NCI-H187 treated with DMSO at 0.1 percent for 48 hours (cell line): ENCODE data around the gene FADS2.

Experiments used
- DNase-seq: peaks from one replicate; lab custom pipeline; 2025; lab: John Stamatoyannopoulos, UW

Gene FADS2

DNA sequence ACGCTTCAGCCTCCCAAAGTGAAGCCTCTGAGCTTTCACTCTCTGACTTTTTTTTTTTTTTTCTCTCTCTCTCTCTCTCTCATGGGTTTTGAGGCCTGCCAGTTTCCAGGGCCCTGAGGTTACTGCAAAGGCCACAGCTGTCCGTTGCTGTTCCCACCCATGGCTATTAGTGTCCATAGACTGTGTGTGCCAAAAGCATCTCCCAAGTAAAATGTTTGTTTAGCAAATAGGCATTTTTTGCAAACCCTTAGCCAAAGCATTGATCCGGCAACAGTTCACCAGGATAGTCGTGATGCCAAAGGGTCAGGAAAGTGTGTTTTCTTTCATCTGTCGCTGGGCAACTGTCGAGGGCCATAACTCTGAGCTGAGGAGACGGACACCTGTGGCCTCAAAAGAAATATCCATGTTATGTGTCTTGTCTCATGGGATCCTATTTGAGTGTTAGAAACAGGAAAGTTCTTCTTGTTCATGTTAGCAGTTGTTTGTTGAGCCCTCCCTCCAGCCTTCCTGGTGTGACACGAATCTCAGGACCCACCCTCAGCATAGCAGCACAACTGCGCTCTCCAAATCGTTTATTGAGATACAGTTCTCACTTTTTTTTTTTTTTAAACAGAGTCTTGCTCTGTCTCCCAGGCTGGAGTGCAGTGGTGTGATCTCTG lies 18.4 kb downstream of the FADS2 start:
- no peak for DNase-seq

DNA sequence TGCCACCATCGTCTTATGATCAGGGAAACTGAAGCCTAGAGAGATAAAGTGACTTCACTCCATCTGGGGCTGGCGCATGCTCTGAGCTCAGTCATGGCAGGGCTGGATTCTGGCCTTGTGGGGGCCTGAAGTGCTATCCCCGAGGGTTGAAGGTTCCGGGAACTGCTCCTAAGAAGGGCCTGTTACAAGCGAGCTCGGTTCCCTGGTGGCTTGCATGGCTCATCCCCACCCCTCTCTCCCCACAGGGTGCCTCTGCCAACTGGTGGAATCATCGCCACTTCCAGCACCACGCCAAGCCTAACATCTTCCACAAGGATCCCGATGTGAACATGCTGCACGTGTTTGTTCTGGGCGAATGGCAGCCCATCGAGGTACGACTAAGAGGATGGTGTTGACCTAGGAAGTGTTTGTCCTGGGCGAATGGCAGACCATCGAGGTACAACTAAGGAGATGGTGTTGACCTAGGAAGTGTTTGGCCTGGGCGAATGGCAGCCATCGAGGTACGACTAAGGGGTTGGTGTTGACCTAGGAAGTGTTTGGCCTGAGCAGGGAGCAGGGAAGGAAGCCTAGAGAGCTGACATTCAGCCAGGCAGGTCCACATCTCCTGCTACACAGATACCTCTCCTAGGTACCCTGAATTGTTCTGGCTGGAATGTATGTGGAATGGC lies 19.9 kb downstream of the FADS2 start:
- no peak for DNase-seq

DNA sequence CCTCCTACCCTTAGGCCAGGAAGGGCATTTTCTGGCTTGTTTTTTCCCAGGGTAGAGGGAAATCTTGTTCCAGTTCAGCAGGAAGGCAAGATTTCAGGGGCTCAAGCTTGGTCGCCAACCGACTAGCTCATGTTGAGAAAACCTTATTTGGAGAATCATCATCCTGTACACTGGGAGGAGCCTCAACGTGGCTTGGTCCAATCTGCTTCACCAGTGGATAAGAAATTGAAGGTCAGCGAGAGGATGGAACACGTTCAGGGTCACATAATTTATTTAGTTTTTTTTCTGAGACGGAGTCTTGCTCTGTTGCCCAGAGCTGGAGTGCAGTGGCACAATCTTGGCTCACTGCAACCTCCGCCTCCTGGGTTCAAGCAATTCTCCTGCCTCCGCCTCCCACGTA lies 20.5 kb downstream of the FADS2 start:
- DNase-seq: no peak

DNA sequence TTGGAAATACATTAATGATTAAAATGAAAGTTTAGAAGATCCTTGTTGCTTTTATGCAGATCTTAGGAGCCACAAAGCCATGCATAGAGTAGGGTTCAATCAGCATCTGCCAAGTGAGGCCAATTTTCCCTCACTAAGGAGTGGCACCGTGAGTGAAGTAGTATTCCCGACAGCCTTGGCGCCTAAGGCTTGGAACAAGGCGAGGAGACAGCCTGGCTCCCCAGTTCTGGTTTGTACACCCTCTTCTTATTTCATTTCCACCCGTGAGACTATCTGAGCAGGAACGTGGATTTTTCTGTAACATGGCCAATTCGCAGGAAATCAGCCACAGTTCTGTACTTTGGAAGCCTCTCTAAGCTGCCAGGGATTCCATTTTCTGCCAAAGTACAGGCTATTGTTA lies 22.6 kb downstream of the FADS2 start:
- no peak for DNase-seq

DNA sequence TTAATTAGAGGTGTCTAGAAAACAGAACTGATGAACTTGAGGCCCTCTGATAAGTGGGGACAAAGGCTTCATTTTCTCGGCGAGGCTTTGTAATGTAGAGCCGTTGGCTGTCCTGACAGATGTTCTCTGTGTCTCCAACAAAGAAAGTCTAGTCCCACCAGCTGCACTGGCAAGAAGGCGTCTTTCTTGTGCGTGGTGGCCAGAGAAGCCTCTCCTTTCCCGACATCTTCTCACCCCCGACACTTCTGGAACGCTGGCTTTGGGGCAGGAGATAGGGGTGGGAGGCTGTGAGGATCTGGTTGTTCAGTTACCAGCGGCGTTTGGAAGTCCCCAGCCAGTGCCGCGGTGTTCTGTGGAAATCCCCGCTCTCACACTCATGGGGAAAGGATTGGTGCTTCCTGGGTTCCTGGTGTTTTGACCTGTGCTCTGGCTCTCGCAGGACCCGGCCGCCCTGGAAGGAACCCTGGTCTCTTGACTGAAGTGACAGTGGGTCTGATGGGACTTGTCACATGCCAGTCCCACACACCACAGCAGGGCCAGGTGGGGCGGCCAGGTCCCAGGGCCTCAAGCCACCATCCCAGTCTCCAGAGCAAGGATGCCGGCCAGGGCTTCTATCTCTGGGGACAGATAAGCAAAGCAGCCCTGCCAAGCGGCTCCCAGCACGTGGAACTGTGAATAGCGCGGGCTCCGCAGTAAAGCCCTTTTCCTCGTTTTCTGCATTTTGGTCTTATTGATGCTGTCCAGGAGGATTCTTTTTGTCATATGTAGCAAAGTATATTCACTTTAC lies 23.2 kb downstream of the FADS2 start:
- DNase-seq: no peak

DNA sequence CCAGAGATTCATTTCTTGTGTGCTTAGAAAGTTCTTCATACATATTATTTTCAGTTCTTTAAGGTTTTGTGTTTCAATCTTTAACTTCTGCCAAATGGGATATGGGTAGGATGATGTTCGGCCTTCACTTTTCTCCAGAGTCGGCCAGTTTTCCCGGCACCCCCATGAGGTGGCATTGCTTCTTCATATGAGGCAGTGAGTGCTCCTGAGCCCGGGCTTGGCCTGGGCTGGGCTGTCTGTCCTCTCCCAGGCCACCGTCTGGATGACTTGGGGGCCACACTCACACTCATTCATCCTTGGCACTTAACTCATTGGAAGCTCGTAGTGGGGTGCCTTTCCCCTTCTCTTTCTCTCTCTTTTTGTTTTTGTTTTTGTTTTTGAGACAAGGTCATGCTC lies 23.8 kb downstream of the FADS2 start:
- no peak for DNase-seq

DNA sequence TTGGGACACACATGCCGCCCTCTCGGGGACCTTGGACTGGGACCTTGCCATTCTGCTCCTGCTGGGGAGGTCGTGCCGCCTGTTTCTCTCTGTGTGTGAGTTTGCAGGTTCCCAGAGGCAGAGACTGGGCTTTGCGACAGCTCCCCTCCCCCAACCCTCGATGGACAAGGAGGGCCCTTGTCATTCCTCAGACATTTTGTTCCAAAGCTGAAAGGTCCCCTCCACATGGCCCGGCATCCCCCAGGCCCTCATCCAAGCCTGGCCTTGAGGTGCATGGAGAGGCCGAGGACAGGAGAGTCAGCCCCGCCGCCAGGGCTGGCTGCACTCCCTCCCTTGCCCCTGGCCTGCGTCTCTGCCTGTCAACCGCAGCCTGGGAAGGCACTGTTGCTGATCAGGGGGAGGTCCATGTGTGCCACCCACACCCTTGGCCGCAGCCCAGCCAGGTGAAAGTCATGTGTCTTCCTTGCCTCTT lies 25.6 kb downstream of the FADS2 start:
- DNase-seq: no peak

DNA sequence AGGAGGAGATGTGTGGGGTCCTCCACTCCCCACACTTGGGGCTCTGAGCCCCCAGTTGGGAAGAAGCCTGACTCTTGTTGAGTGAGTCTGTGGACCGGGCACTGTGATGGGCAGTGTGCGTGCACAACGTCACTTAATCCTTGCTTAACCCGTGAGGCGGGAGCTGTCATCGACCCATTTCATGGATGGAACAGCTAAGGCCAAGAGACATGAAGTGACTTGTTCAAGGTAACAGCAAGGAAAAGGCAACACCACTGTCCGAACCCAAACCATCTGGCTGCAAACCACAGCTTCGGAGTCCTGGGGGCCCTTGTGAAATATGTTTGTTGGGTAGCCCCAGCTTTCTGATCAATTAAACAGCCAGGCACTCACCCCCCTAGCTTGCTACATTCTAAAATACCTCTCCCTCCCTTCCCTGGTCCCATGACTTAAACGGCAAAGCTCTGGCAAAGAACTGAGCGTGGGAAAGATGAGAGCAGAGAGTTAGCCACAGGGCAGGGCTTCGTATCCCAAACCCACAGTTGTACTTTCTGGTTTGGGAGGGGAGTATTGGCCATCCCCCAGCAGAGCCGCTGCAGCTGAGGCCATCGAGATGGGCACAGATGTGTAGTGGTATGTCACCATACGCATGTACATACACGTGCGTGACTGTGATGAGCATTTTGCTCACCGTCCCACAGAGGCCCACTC lies 26.3 kb downstream of the FADS2 start:
- DNase-seq: no peak

DNA sequence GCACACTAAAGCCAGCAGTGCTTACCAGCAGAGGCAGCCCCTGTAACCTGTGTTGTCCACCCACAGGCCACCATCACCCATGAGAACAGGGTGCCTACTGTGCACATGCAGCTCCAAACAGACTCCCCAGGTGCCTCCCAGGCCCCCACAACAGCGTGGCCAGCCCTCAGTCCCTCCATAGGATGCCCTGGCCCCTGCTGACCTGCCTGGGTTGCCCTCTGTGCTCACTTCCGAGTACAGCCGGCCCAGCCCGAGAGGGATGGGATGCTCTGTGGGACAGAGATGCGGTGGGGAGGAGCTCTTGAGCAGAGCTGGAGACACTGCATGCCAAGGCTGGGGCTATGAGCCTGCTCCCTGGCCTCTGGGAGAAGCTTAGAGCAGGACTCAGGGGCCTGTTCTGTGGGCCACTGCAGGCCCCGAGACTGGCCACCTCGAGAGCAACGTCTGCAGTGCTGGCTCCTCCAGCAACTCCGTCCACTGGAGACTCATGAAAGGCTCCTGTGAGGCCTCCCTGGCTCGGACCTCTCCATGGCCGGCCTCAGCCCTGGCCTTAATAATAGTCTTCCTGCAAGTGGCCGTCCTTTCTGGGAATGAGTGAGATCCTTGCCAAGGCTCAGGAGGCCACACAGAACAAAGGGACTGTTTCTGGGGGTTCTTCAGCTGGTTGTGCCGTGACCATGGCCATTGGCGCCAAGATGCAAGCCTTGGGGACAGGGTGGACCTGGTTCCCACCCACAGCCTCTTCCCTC lies 27.0 kb downstream of the FADS2 start:
- no peak for DNase-seq

DNA sequence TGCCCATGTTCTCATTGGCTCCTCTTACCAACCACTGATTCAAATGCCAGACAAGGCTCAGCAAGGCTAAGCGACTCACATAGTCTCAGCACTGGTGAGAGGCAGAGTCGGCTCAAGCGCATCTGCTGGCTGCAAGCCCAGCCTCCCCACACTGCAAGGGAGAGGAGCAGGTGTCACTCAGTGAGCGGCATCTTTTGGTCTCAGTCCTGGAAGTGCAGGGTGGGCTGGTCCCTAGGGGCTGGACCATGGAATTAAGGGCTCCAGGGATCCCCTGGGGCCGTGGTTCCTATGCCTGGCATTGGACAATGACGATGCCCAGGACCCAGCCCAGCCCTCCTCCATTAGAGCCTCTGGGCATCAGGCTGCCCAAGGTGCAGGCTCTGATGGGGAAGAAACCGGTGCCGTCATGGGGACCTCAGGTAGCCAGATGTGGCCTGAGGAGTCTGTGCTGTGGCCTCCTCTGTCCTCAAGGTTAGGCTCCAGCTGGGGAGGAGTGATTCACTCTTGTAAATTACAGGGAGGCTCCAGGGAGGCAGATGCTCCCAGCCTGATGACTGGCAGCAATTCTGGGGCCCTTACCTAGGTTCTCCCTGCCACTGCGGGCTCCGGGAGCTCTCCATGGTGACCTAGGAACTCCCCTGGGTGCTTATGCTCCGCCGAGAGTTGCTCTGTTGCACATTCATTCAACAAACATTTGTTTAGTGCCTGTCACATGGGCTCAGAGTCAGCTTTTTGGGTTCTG lies 28.0 kb downstream of the FADS2 start:
- no peak for DNase-seq

DNA sequence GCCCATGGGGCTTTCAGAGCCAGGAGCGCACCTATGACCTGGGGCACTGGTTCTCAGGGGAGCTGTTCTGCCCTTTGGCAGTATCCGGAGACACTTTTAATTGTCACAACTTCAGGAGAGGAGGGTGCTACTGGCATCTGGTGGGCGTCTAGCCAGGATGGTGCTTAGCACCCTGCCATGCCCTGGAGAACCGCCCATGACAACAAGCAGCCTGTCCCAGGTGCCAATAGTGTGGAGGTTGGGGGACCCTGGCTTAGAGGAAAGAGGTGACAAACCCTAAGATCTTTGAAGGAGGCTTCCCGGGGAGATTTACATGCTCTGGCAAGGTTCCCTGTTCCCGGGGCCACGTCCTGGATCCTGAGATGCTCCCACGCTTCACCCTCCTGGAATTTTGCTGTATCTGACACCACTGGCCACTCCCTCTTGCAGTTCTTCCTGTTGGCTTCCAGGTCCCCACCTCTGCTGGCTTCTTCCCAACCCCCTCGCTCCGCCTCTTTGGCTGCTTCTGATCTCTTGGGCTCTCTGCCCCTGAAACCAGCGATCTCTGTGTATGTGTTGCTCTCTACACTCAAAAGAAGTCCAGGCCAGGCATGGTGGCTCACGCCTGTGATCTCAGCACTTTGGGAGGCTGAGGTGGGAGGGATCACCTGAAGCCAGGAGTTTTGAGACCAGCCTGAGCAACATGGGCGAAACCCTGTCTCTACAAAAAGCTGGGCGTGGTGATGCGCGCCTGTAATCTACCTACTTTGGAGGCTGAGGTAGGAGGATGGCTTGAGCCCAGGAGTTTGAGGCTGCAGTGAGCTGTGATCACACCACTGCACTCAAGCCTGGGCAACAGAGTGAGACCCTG lies 32.2 kb downstream of the FADS2 start:
- no peak for DNase-seq

DNA sequence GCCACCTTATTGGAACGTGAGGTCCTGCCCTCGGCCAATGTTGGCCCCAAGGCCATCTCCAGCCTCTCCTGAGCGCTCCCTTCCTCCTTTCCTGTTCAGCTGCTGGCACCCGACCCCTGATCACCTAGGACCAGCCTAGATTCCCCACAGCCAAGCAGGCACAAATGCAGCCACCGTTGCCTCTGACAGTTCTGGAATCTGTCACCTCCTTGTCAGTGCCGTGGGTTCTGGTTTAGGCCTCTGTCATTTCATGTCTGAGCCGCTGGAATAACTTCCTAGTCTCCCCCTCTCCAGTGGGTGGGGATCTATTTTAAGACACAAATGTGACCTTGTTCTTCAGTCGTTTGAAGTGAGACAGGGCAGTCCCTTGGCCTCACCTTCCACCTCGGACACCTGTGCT lies 33.5 kb downstream of the FADS2 start:
- DNase-seq: no peak

DNA sequence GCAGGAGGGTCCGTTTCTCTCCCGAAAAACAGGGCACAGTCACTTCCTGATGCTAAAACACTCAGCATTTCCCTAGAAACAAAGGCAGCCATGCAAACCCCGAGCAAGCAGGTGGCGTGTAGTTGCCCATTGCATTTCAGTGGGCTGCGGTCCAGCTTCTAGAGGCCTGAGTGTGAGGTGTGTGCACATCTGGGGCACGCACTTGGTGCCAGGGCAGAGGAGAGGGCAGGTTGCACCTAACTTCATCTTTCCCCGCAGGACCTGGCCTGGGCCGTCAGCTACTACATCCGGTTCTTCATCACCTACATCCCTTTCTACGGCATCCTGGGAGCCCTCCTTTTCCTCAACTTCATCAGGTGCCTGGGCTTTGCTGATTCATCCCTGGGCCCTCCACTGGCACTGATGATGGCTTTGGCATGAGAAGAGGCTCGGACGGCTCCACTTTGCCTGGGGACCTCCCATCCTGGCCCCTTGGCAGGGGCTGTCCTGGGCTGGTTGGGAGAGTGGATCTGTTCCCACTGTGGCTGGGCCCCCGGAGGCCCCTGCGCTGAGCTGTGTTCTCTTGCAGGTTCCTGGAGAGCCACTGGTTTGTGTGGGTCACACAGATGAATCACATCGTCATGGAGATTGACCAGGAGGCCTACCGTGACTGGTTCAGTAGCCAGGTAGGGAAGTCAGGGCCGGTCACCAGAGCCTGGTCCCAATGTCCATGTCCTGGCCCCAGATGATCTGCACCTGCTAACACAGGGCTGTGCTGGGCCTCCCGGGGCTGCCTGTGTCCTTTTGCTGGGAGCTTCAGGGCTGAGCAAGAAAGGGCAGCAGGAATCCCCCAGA lies 34.8 kb downstream of the FADS2 start:
- no peak for DNase-seq

DNA sequence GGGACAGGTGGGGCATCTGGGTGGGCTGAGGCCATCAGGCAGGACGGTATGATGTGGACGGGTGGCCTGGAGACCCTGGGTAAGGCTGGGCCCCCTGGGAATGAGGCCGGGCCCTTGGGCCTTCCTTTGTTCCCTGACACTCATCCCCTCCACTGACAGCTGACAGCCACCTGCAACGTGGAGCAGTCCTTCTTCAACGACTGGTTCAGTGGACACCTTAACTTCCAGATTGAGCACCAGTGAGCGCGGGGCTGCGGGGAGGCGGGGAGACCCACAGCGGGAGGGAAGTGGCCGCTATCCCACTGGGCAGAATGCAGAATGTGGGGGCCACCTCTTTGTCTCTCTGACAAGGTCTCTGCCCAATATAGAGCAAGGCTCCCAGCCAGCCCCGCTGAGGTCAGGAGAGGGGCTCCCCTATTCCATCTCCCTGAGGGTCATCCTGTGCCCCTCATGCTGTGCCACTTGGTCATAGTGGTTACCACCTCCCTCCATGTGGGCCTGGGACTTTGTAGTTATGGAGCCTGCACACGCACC lies 35.5 kb downstream of the FADS2 start:
- DNase-seq: no peak

DNA sequence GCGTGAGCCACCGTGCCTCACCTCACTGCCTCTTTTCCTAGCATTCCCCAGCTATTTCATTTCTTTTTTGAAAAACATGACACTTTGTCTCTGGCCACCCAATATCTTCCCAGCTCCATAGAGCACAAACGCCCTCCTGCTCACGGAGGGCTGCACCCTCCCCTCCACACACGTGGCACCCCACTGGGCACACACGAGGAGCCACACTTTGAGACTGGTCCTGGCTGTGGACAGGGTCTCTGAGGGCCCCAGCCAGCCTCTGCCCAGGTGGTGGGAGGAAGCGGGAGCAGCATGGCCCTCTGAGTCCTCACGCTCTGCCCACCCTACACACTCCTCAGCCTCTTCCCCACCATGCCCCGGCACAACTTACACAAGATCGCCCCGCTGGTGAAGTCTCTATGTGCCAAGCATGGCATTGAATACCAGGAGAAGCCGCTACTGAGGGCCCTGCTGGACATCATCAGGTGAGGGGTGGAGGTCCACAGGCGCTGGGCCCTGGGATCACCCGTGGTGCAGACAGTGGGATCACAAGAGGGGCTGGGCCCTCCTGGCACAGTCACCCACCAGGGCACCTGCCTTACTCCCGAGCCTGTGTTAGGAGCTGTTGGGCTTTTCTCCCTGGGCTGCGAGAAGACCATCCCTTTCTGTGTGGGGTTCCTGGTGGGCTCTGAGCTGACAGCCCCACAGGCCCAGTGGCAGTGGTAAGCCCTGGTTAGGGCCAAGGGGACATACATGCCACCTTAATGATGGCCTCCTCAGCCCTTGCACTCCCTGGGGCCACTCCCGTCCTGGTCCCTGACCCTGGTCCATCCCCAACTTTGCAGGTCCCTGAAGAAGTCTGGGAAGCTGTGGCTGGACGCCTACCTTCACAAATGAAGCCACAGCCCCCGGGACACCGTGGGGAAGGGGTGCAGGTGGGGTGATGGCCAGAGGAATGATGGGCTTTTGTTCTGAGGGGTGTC lies 37.0 kb downstream of the FADS2 start:
- DNase-seq: no peak

DNA sequence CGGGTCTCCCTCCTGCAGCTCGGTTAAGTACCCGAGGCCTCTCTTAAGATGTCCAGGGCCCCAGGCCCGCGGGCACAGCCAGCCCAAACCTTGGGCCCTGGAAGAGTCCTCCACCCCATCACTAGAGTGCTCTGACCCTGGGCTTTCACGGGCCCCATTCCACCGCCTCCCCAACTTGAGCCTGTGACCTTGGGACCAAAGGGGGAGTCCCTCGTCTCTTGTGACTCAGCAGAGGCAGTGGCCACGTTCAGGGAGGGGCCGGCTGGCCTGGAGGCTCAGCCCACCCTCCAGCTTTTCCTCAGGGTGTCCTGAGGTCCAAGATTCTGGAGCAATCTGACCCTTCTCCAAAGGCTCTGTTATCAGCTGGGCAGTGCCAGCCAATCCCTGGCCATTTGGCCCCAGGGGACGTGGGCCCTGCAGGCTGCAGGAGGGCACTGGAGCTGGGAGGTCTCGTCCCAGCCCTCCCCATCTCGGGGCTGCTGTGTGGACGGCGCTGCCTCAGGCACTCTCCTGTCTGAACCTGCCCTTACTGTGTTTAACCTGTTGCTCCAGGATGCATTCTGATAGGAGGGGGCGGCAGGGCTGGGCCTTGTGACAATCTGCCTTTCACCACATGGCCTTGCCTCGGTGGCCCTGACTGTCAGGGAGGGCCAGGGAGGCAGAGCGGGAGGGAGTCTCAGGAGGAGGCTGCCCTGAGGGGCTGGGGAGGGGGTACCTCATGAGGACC lies 38.3 kb downstream of the FADS2 start:
- no peak for DNase-seq

DNA sequence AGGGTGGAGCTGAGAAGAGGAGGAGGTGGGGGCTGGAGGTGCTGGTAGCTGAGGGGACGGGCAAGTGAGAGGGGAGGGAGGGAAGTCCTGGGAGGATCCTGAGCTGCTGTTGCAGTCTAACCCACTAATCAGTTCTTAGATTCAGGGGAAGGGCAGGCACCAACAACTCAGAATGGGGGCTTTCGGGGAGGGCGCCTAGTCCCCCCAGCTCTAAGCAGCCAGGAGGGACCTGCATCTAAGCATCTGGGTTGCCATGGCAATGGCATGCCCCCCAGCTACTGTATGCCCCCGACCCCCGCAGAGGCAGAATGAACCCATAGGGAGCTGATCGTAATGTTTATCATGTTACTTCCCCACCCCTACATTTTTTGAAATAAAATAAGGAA lies 38.9 kb downstream of the FADS2 start:
- no peak for DNase-seq
